ENCODE measurements around the gene ENPP4.
"Not testable (repeated sequence)": the region's sequence is repeated elsewhere in the genome, so short reads cannot be mapped to it uniquely, and the experiment has no call there.

Gene ENPP4

DNA sequence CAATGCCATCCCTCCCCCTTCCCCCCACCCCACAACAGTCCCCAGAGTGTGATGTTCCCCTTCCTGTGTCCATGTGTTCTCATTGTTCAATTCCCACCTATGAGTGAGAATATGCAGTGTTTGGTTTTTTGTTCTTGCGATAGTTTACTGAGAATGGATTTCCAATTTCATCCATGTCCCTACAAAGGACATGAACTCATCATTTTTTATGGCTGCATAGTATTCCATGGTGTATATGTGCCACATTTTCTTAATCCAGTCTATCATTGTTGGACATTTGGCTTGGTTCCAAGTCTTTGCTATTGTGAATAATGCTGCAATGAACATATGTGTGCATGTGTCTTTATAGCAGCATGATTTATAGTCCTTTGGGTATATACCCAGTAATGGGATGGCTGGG lies 1.5 kb downstream of the ENPP4 start:
- DNase-seq = not testable (repeated sequence)

DNA sequence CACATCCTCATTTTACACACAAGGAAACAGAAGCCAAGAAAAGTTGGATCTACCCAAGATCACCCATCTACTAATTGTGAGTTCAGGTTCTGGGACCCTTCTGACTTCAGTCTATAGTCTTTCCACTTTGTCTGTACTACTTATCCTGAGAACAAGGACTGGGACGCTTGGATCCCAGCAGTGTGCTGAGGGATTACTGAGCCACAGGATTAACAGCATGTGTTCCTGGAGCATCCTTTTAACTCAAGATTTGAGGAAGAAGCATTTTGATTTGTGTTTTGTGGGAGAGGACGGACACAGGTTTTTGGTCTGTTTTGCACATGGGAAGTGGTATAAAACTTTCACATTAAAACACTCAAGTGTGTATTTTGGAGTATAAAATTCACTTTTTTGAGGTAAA lies 4.4 kb downstream of the ENPP4 start:
- DNase-seq = no peak

DNA sequence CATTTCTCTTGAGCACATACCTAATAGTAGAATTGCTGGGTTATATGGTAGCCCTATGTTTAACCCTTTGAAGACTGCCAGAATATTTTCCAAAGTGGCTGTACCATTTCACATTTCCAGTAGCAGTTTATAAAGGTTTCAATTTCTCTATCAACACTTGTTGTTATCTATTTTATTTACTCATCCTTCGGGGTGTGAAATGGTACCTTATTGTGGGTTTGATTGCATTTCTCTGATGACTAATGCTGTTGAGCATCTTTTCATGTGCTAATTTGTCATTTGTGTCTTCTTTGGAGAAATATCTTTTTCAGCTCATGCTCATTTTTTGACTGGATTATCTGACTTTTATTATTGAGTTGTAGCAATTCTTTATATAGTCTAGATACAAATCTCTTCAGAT lies 5.4 kb downstream of the ENPP4 start:
- DNase-seq = no peak

- DNase-seq = no peak
These were observed 7.0 kb downstream of the ENPP4 start for GRCh38 chr6:46136831-46137230.

DNA sequence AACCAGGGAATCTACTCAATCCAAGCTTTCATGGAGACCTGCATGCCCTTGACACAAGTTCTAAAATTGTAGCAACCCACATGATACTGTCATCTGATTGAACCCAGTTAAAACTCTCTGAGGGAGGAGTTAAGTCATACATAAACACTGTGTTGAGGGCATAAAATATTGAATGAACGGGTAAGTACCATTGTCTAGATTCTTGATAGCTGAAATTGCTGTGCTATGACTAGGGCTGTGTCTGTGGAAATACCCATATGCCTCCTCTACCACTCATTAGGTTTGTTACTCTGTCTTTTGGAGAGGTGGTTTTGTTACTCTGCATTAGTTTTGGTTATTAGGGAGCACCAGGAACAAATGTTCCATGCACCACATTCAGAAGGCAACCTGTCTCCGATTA lies 7.6 kb downstream of the ENPP4 start:
- no peak for DNase-seq

- DNase-seq = no peak
These were observed 8.5 kb downstream of the ENPP4 start for GRCh38 chr6:46138281-46138680.

DNA sequence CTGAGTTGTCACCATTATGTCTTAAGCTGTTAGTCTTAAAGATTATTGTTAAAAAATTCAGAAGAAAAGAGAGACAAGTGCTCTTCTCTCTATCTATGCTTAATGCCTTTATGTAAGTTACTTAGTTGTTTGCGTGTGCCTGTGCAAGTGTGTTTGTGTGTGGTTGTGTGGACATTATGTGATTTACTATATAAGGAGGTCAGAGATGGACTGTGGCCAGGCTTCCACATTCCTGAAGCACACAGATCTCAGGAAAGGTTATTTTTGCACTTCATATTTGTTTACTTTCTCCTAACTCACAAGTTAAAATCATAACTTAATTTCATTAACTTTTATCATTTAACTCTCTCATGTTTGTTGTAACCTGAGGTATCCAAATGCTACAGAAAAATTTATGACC lies 14.5 kb downstream of the ENPP4 start:
- no peak for DNase-seq

DNA sequence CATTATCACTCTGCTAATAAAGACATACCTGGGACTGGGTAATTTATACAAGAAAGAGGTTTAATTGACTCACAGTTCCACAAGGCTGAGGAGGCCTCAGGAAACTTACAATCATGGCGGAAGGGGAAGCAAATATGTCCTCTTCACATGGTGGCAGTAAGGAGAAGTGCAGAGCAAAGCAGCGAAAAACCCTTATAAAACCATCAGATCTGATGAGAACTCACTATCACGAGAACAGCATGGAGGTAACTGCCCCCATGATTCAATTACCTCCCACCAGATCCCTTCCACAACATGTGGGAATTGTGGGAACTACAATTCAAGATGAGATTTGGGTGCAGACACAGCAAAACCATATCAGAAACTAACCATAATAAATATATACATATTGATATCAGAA lies 19.3 kb downstream of the ENPP4 start:
- not testable (repeated sequence) for DNase-seq

- DNase-seq = no peak
These were observed 26.9 kb downstream of the ENPP4 start for GRCh38 chr6:46156701-46157100.

DNA sequence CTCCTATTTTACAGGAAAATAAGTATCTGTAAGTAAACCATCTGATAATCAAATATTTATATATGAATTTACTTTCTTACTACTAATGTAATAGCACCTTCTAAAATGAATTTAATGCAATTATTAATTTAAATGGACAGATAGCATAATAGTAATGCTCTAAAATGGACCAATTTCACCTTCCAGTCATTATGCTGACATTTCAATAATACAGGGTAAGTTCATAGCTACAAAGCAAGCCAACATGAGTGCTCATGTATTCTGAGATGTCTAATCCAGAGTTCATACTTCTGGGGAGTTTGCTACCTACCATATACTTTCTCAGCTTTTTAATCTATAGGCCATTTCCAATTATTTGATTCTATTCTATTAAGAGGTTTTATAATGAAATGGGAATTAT lies 29.4 kb downstream of the ENPP4 start:
- no peak for DNase-seq

DNA sequence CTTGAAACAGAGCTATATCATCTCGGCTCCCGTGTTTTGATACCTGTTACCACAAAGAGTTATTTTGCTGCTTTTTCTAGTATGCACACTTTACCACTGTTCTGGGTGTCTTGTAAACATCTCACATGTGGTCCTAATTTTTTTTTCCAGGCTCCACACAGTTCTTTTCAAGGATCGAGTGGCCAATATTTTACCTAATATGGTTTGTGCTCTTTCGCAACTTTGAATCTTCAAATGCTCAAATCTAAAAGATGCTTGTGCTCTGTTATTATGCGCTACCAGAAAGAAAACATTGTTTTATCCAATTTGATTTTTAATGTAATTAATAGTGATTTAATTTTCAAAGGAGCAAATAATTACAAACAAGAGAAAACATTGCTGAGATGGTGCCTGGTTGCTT lies 30.3 kb downstream of the ENPP4 start:
- no peak for DNase-seq

GRCh38 chr6:46170357-46171289 lies 40.8 kb downstream of the ENPP4 start, which contains the start of gene ENPP5:
TSS of gene ENPP5 (minus strand) at chr6:46170980. CDS start at chr6:46168262, 2,718 bp downstream.
- DNase-seq = peak; percentile 93

DNA sequence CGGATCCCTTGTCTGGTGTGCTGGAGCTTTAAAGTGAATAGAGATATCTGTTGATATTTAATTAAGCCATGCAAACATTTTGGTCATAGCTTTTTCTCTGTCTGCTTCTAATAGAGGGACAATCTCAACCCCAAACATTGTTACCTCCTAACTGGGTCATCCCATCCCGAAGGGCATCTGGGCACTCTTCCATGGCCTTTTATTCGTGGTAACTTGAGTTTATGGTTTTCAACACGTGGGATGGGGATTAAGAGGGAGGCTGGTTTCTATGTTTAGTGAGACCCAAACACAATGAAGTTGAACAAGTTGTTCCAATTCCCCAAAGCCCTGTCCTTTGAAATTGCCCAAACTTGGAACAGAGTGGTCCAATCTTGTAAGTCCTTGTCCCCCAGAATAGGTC lies 42.4 kb downstream of the ENPP4 start:
- DNase-seq = peak; percentile 56

DNA sequence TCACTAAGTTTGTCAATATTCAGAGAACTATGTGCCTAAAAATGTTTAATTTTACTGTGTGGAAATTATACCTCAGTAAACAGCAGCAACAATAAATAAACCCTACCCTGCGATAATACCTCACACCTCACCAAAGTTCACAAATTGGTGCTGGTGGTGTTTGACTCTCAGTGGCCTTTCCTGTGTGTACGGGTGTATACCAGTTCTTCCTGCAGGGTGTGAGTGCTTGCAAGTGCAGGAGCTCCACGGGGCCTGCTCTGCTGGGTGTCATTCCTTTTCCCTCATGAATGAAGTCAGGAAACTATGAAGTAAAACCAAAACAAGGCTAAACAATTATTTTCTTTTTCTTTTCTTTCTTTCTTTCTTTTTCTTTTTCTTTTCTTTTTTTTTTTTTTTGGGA lies 45.1 kb downstream of the ENPP4 start:
- no peak for DNase-seq

DNA sequence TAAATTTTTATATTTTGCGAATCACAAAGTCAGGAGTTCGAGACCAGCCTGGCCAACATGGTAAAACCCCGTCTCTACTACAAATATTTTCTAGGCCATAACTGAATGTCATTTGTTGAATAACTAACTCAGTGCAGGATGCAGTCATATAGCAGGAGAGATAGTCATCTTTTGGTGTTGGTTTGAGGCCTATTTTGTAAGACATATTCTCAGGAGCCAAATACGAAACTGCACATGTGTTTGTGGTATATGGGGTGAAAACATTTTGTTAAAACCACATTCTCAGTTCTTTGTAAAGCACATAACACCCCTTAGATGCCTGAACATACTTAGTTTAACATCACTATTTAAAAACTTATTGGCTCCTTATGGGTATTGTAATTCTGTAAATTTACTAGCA lies 45.7 kb downstream of the ENPP4 start:
- no peak for DNase-seq

- no peak for DNase-seq
These were observed 46.2 kb downstream of the ENPP4 start for GRCh38 chr6:46175976-46176375.

DNA sequence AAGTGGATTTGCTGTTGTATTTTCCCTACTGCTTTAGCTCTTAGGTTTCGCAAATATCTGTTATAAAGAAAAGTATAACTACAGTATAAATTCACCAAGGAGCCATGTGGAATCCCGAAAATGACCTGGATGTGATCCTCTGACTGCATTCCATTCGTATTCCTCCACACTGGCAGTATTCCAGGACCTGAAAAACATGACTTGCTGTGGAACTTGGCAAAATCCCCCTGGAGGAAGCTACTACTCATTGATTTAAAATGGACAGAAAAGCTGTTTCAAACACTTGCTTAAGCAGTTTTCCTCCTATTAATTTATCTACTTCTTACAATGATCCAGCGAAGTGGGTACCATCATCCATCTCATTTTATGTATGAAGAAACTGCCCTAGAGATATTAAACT lies 54.3 kb downstream of the ENPP4 start:
- DNase-seq = no peak

DNA sequence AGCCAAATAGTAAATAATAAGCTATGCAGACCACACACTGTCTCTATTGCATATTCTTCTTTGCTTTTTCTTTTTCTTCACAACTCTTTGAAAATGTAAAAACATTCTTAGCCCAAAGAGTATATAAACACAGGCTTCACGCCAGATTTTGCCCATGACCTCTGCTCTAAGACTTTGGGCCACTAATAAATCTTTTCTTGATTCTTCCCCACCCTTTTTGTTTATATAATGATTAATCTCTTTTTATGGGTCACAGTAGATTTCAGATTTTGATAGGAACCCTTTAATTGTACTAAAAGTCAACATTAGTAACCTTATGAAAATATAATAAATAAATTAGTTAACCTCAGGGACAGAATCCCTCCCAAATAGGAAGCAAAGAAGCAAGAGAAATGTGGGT lies 56.8 kb downstream of the ENPP4 start:
- DNase-seq = no peak

DNA sequence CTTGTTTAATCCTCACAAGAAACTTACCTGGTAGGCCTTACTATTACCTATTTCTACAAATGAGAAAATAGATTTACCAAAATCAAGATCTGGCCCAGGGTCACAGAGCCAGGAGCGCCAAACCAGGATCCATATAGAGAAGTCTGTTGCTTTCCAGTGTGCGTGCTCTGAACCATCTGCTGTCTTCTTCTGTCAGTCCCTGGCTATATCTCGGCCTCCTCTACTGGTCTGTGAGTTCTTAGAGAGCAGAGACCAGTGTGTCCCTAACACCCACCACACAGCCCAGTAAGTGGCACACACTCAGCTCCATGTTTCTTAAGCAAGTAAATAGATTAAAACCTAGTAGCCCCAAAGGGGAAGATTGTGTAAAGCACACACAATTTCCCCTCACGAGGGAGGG lies 59.9 kb downstream of the ENPP4 start:
- no peak for DNase-seq

DNA sequence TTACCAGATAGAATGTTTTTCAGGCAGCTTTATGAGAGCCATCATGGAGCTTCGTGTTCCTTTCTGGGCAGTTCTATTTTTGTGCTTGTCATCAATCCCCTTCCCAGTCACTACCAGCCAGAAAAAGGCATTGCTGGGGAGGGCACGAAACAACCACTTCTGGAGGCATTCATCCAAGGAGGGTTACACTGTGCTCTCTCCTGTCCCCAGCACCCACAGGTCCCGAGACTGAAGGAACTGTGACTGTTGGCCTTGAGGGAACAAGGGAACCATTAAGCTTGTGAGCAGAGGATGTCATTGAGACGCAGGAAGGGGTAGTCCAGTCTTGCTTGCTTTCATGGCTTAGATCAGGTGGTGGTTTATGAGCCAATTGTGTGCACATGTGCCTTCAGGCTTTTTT lies 61.1 kb downstream of the ENPP4 start:
- no peak for DNase-seq

GRCh38 chr6:46191961-46192360 lies 62.2 kb downstream of the ENPP4 start:
- no peak for DNase-seq
